GM21619 (cell line): ENCODE results near the gene NHLH2.

Source experiments
- ATAC-seq: cut with Tn5 transposase; IDR thresholded peaks from one replicate; pipeline ENCODE4 v1.9.1; 2021; ENCODE audit not compliant: unreplicated experiment

Gene NHLH2

GRCh38 chr1:115838431-115839028 is 2.4 kb downstream of the NHLH2 start:
- no peak for ATAC-seq

GRCh38 chr1:115837740-115838421 is 3.0 kb downstream of the NHLH2 start:
- ATAC-seq: no peak

DNA sequence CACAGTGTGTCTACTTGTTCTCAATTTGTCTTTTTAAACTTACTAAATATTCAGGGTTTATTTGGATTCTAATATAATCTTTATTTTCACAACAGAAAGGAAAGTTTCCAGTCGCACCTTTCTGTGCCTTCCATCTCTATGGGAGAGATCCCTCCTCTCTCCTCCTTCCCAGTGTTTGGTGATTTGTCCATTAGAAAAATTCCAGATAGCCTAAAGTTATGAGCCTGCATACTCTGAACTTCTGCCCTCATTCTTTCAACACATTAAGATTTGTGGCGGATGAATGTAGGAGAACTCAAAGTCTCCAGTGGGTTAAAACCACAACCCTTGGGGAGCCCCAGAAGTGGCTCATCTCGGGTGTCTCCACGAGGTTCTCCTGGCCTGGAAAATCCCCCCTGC is 3.6 kb downstream of the NHLH2 start:
- no peak for ATAC-seq

DNA sequence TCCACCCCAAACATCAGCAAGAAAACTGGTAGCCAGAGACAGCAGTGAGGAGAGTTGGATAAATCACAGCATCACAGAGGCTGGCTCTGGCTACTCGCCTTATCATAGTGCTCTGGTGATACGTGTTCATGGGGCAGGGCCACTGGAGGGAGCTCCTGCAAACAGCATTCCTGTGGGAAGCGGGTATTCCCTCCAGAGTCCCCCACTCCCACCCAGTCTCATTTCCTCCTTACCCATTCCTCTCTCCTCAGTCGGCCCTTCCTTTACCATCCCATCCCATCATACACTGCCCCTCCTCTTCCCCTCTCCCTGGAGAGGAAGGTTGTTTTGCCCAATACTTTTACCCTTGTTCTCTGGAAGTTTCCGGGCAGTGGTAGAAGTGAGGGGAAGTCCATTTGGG is 7.1 kb downstream of the NHLH2 start:
- ATAC-seq: no peak

DNA sequence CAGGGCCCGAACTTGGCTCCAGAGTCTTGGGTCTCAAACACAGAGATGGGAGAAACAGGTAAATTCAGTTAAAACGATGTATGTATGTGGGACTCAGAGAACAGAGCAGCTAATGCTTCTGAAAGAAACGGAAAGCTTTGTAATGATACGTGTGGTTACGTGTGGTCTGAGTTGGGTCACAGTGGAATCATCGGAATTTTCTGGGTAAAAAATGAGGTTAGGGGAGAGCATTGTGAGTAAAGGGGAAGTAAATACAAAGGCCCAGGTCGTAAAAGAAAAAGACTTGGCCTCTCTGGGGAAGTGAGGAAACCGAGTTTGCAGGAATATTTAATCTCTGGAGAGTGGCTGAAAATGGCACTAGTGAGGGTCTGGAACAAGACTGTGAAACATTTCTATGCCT is 8.3 kb downstream of the NHLH2 start:
- ATAC-seq: no peak

DNA sequence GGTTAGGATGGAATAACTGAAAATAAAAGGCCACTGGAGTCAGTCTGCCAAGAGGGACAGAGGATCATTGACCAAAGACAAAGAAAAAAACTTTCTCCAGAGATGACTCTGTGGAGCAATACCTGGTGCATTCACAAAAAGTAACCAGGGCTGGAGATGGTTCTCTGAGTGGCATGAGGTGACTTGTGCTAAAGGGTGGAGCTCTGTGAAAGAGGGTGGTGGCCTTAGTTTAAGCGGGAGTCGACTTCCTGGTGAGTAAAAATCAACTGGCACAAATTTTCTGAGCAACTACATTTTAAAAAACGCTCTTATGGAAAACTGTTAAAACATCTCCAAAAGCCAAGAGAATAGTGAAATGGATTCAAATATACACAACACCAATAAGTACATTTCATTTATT is 10.0 kb downstream of the NHLH2 start:
- no peak for ATAC-seq

DNA sequence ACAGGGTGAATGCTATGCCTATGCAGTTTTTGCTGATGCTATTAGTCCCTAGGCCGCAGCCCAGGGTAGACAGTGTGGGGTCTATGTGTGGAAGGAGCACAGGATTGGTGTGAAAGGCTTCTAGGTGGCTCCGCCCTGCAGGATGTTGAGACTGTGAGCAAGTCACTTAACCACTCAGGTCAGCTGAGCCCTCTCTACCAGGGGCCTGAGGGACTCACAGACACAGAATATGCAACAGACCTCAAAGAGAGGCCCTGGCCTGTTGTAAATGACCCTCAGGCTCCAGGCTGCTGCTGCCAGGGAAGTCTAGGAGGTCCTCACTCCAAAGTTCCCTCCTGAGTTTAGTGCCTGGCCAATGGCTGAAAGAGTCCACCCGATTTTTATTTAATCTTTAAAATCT is 11.0 kb downstream of the NHLH2 start:
- ATAC-seq: no peak

DNA sequence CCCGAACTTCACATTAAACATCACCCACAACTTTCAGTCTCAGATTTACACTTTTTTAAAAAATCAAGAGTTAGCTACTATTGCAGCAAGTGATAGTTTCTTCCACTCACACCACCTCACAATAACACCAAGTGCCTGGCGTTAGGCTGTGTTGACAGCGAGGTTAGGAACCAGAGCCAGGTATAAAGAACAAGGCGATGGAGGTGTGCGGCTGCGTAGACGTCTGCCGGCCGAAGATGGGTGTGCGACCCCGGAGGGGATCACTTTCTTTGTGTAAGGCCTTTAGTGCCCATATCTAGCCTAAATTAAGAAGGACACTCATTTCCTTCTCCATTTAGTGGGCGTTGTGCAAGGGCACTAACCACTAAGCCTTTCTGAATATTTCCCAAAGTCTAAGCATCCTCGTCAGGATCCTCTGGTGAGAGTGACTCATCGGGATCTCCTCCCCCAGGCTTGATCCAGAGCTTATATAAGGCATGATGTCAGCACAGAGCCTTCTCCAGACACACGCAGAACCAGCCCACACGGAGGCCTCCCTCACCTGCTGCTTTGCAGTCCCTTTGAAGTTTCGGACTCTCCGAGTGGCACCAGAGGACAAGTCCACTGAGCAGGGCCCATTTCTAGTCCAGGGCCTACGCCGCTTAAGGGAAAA is 11.8 kb downstream of the NHLH2 start:
- no peak for ATAC-seq

DNA sequence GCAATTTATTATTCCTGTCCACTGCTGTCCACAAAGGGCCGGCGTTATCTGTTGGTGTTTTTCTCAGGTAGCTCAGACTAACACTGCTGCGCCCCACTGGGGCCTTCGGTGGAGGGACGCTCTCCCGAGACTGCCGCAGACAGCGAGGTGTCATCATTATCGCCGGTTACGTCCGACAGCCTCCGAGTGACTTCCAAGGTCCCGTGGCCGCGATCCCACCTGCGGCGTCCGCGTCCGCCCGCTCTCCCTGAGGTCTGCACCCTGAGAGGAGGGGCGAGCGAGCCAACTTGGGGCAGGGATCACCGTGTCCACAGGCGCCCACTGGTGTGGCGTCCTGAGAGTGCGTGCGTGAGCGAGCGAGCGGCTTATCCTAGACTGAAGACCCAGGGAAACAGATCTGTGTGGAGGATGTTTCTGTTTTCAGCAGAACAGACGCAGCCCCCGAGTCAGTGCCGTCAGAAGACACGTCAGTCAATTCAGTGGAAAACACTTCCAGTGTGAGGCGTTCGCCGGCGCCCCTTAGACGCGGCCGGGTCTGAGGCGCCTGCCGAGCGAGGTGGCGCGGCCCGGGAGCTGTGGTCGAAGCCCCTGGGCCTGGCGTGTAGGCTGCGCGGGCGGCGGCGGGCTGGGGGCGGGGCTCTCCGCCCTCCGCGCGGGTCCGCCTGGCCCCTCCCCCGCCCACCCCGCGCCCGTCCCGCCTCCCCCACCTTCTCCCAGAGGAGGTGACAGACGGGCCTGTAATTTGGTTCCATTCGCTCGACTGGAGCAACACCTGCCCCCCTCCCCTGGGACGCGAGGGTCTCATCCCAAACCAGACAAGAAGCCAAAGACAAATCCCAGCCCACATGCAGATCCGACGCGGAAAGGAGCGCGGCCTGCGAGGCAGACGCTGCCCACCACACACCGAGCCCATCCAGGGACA is 12.6 kb downstream of the NHLH2 start:
- ATAC-seq: no peak

DNA sequence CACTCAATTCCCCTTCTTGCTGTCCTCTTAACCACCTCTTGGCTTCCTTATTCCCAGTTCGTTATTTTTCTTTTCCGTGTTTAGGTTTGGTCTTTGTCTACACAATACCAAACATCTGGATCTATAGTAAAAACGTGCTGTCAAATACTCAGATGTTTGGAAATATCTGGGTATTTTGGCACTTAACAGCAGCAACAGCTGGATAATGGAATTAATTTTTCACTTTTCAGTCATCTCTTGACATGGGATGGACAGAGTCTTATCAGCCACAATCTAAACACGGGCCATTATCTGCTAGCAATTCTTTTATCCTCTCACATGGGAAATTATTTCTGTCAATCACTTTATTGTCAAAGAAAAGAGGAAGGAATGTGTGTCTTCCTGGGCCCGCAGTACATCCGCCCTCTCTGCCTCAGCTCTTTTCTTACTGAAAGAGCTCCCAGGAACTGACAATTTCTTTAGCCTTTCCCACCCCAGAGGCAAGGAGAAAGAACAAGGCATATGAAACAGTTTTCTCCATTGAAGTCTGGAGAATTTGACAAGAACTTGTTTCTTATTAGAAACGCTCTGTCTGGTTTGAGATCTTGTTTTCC is 13.4 kb downstream of the NHLH2 start:
- no peak for ATAC-seq

DNA sequence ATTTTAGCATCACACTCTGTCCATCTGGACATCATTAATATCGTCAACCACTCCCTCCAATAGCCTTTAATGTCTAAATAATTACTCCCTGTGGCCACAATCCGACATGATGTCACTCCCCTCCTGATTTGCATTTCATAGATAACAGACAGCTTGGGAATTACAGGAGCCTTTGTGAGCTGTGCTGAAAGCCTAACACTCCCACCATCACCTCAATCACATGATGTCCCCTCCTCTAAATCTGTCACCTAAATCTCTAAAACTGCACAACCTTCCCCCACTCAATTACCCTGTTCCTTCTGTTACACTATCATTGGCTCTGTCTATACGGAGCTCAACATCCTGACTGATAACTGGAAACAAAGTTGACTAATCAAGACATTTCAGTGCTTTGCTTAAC is 14.3 kb downstream of the NHLH2 start:
- ATAC-seq: no peak

DNA sequence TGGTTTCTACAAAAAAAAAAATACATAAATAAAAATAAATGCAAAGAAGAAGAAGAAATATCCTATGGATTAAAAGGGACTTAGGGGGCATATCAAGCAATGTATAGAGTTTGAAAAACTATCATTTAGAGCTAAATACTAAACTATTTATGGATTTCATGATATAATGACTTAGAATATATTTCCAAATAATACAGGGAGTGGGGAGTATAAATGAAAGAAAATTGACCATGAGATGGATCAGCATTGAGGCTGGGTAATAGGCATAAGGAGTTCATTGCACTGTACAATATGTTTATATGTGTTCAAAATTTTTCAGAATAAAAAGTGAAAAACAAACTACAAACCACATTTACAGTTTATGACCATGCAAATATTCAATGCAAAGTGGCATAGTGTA is 18.8 kb downstream of the NHLH2 start:
- no peak for ATAC-seq

DNA sequence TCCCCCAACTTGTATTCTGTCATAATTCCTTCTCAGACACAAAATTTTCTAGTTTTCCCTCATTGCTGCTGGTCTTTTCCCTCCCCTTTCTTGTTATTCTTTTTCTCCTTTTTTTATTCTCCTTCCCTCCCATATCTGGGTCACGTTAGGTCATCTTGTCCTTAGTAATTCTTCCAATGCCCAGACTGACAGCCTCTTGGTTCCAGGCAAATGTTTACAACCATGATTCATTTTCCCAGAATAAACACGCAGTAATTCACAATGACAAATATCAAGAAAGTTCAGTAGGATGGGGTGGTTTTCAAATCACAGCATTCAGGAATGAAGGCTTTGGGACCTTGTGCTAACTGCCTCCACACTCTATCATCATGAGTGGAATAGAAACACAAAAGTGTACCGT is 25.2 kb downstream of the NHLH2 start:
- no peak for ATAC-seq

DNA sequence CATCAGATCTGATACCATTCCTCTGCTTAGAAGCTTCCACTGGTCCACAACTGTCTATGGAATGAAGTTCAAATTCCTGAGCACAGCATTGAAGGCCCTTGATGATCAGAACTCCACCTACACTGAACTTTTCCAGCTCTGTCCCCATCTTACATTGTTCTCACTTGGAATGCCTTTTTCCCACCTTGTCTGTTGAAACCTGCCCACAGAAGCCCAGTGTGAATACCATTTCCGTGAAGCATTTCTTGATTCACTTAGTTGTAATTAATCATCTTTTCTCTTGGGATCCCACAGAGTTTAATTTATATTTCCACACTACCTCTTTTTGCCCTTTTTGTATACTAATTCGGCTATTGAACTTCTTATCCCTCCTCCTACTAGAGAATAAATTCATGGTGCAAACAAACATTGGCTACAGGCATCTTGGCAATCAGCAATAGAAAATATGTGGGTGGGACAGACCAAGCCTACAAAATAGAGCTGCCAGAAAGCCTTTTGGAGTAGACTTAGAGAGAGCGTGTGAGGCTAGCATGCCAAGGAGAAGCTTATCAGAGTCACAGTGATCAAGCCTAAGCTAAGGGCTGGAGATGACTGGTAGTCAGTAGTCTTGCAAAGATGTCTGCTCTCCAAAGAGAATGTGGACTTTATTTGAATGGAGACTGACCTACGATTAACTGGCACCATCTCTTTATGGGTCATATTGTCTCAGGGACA is 26.1 kb downstream of the NHLH2 start:
- no peak for ATAC-seq

- ATAC-seq: no peak
Measured at GRCh38 chr1:115813727-115814126, 27.2 kb downstream of the NHLH2 start.

GRCh38 chr1:115811140-115811828 is 29.6 kb downstream of the NHLH2 start:
- no peak for ATAC-seq

GRCh38 chr1:115810609-115811008 is 30.3 kb downstream of the NHLH2 start:
- no peak for ATAC-seq

DNA sequence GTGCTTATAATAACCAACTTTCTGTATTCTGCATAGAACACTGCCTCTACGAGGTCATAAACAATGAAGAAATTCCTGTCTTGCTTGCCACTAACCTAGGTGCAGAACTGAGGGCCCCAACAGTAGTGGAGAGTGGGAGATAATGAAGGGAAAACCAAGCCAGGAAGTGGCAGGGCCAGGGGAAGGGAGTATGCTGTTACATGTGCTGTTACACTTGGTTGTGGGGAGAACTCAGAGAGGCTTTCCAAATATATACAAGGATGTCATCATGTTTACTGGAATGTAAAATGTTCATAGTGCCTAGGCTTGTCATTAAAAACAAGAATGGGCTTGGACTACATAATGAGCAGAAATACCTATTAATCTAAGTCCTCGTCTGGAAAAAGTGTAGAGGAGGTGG is 31.1 kb downstream of the NHLH2 start:
- ATAC-seq: no peak

DNA sequence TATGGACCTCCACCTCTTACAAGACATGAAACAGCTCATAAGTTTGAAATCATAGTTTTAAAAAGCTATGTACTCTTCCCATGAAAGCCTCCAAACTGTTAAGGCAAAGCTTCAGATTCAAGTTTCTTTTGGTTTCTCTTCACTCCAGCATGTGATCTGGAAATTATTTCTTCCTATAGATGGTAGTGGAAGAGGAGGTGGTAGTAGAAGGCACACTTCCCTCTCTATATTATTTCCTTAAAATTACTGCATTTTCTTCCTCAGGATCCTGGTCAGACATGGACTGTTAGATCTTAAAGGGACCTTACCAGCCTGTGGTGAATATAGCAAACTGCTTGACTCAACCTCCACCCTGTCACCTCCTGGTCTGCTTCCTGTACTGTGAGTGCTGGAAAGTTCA is 31.9 kb downstream of the NHLH2 start:
- no peak for ATAC-seq

DNA sequence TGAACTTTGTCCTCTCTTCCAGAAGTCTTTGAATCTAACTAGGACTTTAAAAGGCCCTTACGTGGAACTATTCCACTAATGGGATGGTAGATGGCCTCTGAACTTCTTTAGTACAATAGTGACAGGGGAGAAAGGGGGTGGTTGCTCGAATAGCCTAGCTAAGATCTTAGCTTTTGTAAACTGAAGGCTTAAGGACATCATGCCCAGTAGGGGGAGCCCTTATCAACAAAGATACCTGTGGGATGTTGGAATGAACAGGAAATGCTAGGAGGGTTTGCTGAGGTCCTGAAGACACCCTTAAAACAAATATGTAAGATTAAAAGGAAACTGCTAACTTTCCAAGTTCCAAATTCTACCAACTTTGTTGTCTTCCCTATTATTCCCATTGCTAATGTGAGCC is 33.2 kb downstream of the NHLH2 start:
- ATAC-seq: no peak
